ENCODE results near the gene FAM162B. TPM values are rescaled to one million over a fixed set of nuclear protein-coding genes. Genes with fewer than 3 reads are reported as not detected.

The FAM162B gene
- total and polyA plus RNA-seq, 2 donors (not counting 3 experiments of a cell fraction or from before 2014, with no cell fraction given): 0.36 TPM; not detected in 1

DNA sequence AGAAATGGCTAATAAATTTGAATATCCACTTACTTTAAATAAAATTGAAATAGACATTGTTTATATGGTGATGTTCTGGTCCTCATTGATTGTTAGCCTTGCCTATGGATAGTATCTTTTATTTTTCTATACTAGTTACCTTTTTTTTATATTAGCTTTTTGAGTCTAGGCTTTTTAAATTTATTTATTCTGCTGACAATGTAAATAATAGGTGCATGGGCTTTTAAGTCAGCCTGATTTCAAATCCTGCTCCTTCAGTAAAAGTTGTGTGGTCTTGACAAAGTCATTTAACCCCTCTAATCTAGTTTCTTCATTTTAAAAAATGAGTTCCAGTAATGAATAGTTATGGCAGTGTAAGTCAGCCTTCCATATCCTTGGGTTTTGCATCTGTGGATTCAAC, 38.6 kb downstream of the FAM162B start:
- Histone ChIP-seq H3K4me2 (ENCODE audit: insufficient read depth, low read length) (no peak overlapping the region), H4K20me1 (replicated peaks; ENCODE audit: control insufficient read depth, extremely low read depth, insufficient read depth, low read length) (no peaks in the 10 kb centered on the region), H3K36me3 (ENCODE audit: control insufficient read depth in 2 of 2, extremely low read depth in 1 of 2, insufficient read depth in 2 of 2, low read length in 2 of 2) (peaks cover 2 to 9% of the 10 kb centered on the region in 2 experiments), H3K9ac (replicated peaks; ENCODE audit: extremely low read depth, insufficient read depth, low read length) (no peak overlapping the region), H3K4me3 (replicated peaks in 1 of 3; ENCODE audit: insufficient read depth in 1 of 3, low read depth in 1 of 3, low read length in 3 of 3) (no peak overlapping the region), H3K79me2 (ENCODE audit: control insufficient read depth, insufficient read depth, low read length) (no peaks in the 10 kb centered on the region), H3K9me1 (replicated peaks; ENCODE audit: control insufficient read depth, extremely low read depth, insufficient read depth, low read length) (no peaks in the 10 kb centered on the region), H3K27ac (ENCODE audit: insufficient read depth, low read depth, low read length) (no peak overlapping the region), H3K4me1 (ENCODE audit: control insufficient read depth, extremely low read depth, insufficient read depth, low read length) (no peaks in the 10 kb centered on the region), H3K27me3 (ENCODE audit: control insufficient read depth in 2 of 2, insufficient read depth in 2 of 2, low read length in 2 of 2) (no peaks in the 10 kb centered on the region), H3K9me3 (replicated peaks; ENCODE audit: control insufficient read depth, insufficient read depth, low read length) (no peaks in the 10 kb centered on the region), H2AFZ (ENCODE audit: low read depth, low read length) (no peak overlapping the region)
- TF ChIP-seq, protein P1, sequence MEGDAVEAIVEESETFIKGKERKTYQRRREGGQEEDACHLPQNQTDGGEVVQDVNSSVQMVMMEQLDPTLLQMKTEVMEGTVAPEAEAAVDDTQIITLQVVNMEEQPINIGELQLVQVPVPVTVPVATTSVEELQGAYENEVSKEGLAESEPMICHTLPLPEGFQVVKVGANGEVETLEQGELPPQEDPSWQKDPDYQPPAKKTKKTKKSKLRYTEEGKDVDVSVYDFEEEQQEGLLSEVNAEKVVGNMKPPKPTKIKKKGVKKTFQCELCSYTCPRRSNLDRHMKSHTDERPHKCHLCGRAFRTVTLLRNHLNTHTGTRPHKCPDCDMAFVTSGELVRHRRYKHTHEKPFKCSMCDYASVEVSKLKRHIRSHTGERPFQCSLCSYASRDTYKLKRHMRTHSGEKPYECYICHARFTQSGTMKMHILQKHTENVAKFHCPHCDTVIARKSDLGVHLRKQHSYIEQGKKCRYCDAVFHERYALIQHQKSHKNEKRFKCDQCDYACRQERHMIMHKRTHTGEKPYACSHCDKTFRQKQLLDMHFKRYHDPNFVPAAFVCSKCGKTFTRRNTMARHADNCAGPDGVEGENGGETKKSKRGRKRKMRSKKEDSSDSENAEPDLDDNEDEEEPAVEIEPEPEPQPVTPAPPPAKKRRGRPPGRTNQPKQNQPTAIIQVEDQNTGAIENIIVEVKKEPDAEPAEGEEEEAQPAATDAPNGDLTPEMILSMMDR (IDR thresholded peaks at IDR 0.05; ENCODE audit: extremely low read depth in 1 of 2, insufficient read depth in 1 of 2, low read depth in 1 of 2, low read length in 2 of 2): no peak
- no peak for TF ChIP-seq EZH2 (IDR thresholded peaks at IDR 0.05; ENCODE audit: borderline replicate concordance, low read depth, low read length, severe bottlenecking)
- FAIRE-seq (no peak), DNase-seq (ENCODE audit: low read depth, low spot score) (no peak)
- BruUV-seq (replicated peaks): no TSS peak
- dilution Hi-C loops (cut with MboI; ENCODE audit: extremely low pct_ligation_motif_present, low sequenced_read_pairs) (no loop called here), intact Hi-C loops (cut with micrococcal nuclease) (no loop called here)
- ChIA-PET POLR2A (no interaction called here), CTCF (interaction anchor here (1.0 kb wide), 1 partner anchor 111 kb away, joined by 3 read pairs; the partner anchor contains the start of gene RSPH4A)

DNA sequence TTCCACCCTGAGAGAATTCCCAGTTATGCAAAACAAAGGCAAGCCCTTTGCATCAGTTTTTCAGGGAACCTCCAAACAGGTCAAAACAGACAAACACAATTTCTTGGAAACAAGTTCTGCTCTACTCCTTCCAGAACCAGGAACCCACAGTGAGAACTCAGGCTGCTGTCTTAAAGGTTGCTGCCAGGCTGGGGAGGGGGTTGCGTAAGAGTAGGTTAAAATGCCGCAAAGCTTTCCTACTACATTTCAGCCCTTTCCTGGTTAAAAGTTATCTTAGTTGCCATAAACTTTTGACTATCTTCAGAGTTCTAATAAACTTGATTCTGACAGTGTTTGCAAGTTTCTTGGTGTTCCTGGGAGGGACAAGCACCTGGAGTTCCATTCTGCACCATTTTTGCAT, 50.8 kb downstream of the FAM162B start:
- Histone ChIP-seq H3K9me3 (replicated peaks; ENCODE audit: control insufficient read depth, insufficient read depth, low read length) (no peaks in the 10 kb centered on the region), H3K4me1 (ENCODE audit: control insufficient read depth, extremely low read depth, insufficient read depth, low read length) (no peaks in the 10 kb centered on the region), H3K4me3 (replicated peaks in 1 of 3; ENCODE audit: insufficient read depth in 1 of 3, low read depth in 1 of 3, low read length in 3 of 3) (no peak overlapping the region), H3K9ac (replicated peaks; ENCODE audit: extremely low read depth, insufficient read depth, low read length) (no peak overlapping the region), H3K27ac (ENCODE audit: insufficient read depth, low read depth, low read length) (no peak overlapping the region), H3K36me3 (ENCODE audit: control insufficient read depth in 2 of 2, extremely low read depth in 1 of 2, insufficient read depth in 2 of 2, low read length in 2 of 2) (peaks cover 4 to 5% of the 10 kb centered on the region in 2 experiments), H3K79me2 (ENCODE audit: control insufficient read depth, insufficient read depth, low read length) (no peaks in the 10 kb centered on the region), H2AFZ (ENCODE audit: low read depth, low read length) (no peak overlapping the region), H3K4me2 (ENCODE audit: insufficient read depth, low read length) (no peak overlapping the region), H3K9me1 (replicated peaks; ENCODE audit: control insufficient read depth, extremely low read depth, insufficient read depth, low read length) (no peaks in the 10 kb centered on the region), H4K20me1 (replicated peaks; ENCODE audit: control insufficient read depth, extremely low read depth, insufficient read depth, low read length) (no peaks in the 10 kb centered on the region), H3K27me3 (ENCODE audit: control insufficient read depth in 2 of 2, insufficient read depth in 2 of 2, low read length in 2 of 2) (no peaks in the 10 kb centered on the region)
- FAIRE-seq (no peak), DNase-seq (ENCODE audit: low read depth, low spot score) (no peak)
- BruUV-seq (replicated peaks): no TSS peak
- CTCF ChIA-PET: no interaction called here
- no peak for TF ChIP-seq GATA2 (IDR thresholded peaks at IDR 0.05; ENCODE audit: insufficient read depth, insufficient read length, low read depth, low read length)
- TF ChIP-seq, protein P1 (IDR thresholded peaks at IDR 0.05; ENCODE audit: extremely low read depth in 1 of 2, insufficient read depth in 1 of 2, low read depth in 1 of 2, low read length in 2 of 2): no peak
- no peak for TF ChIP-seq MAX (IDR thresholded peaks at IDR 0.05; ENCODE audit: insufficient read depth, insufficient read length)
- TF ChIP-seq FOS (IDR thresholded peaks at IDR 0.05; ENCODE audit: borderline replicate concordance, insufficient read depth, low read length): no peak
- TF ChIP-seq POLR2AphosphoS5 (IDR thresholded peaks at IDR 0.05; ENCODE audit: insufficient read depth, low read depth, low read length): no peak
- TF ChIP-seq MYC (IDR thresholded peaks at IDR 0.05; ENCODE audit: low read depth, low read length): no peak
- TF ChIP-seq EZH2 (IDR thresholded peaks at IDR 0.05; ENCODE audit: borderline replicate concordance, low read depth, low read length, severe bottlenecking): no peak
- TF ChIP-seq JUN (IDR thresholded peaks at IDR 0.05; ENCODE audit: borderline replicate concordance, insufficient read depth, insufficient read length, low read depth): no peak
- no peak for TF ChIP-seq POLR2A (IDR thresholded peaks at IDR 0.05; ENCODE audit: low read depth, low read length)
- dilution Hi-C loops (cut with MboI; ENCODE audit: extremely low pct_ligation_motif_present, low sequenced_read_pairs) (no loop called here), intact Hi-C loops (cut with micrococcal nuclease) (no loop called here)
- POLR2A ChIA-PET: no interaction called here

All from endothelial cell of umbilical vein (primary cell).